NB4 (cell line): ENCODE data around the gene AKAP3.

ENCODE experiments used
- DNase-seq: peaks from one replicate; pipeline ENCODE4 v3.0.0; 2010; ENCODE audit warnings: low read depth
- H3K4me3 ChIP-seq: one replicate; pipeline ENCODE4 v1.5.1; 2011; ENCODE audit warnings: mild to moderate bottlenecking, low read depth, low read length, moderate library complexity
- MAX ChIP-seq: IDR thresholded peaks from 2 replicates; pipeline ENCODE4 v1.6.1; 2011; ENCODE audit warnings: low read depth, low read length
- MYC ChIP-seq: IDR thresholded peaks from 2 replicates; pipeline ENCODE4 v1.6.1; 2011; ENCODE audit warnings: low read depth, low read length
- POLR2A ChIP-seq: IDR thresholded peaks from 2 replicates; pipeline ENCODE4 v1.6.1; 2011; ENCODE audit warnings: mild to moderate bottlenecking; ENCODE audit not compliant: insufficient read length; ENCODE audit errors: extremely low read depth
- TF ChIP-seq, protein P1 (sequence below): IDR thresholded peaks from one replicate; pipeline ENCODE4 v1.5.1; 2012; ENCODE audit warnings: low read depth, low read length

Gene AKAP3

GRCh38 chr12:4591180-4591687 lies 57.6 kb downstream of the AKAP3 start:
- H3K4me3 ChIP-seq: no peak overlapping the region
- DNase-seq: no peak
- TF ChIP-seq MYC (no peak), POLR2A (no peak), MAX (no peak)
- TF ChIP-seq, protein P1, sequence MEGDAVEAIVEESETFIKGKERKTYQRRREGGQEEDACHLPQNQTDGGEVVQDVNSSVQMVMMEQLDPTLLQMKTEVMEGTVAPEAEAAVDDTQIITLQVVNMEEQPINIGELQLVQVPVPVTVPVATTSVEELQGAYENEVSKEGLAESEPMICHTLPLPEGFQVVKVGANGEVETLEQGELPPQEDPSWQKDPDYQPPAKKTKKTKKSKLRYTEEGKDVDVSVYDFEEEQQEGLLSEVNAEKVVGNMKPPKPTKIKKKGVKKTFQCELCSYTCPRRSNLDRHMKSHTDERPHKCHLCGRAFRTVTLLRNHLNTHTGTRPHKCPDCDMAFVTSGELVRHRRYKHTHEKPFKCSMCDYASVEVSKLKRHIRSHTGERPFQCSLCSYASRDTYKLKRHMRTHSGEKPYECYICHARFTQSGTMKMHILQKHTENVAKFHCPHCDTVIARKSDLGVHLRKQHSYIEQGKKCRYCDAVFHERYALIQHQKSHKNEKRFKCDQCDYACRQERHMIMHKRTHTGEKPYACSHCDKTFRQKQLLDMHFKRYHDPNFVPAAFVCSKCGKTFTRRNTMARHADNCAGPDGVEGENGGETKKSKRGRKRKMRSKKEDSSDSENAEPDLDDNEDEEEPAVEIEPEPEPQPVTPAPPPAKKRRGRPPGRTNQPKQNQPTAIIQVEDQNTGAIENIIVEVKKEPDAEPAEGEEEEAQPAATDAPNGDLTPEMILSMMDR: no peak

DNA sequence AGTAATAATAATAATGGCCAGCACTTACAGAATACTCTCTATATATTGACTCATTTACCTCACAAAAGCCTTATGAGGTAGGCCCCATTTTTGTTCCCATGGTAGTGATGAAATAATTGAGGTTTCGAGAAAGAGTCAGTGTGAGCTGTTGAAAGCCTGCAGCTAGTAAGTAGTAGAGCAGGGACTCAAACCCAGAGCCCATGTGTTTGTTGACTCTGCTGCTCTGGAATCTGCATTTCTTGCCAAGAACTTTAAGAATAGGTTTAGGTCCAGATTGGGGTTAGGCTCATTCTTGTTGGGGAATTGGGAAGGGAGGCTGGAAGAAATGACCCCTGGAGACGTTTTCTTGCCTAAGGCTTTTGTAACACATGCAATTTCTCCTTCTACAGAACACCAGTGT lies 58.9 kb downstream of the AKAP3 start:
- no peak overlapping the region for H3K4me3 ChIP-seq
- no peak for TF ChIP-seq MAX
- TF ChIP-seq, protein P1: no peak
- DNase-seq: no peak

GRCh38 chr12:4588916-4589315 lies 59.9 kb downstream of the AKAP3 start:
- TF ChIP-seq, protein P1: no peak
- TF ChIP-seq MAX: no peak
- no peak overlapping the region for H3K4me3 ChIP-seq
- no peak for DNase-seq

DNA sequence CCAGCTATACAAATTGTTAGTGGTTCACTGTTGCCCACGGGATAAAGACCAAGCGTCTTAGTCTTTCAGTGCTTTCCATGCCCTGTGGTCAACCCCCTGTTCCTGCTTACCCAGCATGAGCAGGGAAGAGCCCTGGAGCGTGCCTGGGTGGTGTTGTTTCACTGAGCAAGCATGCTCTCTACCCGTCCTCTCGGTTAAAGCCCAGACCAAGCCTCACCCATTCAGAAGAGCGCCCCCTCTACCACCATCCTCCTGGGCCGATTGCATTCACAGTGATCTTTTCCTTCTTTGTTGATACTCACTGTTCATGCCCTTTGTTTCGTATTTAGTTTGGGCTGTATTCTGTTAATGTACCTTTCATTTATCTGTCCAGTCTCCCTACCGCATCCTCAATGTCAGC lies 61.7 kb downstream of the AKAP3 start:
- no peak for DNase-seq
- no peak overlapping the region for H3K4me3 ChIP-seq
- TF ChIP-seq POLR2A: no peak
- TF ChIP-seq MAX: no peak
- TF ChIP-seq, protein P1: no peak
- no peak for TF ChIP-seq MYC

GRCh38 chr12:4586500-4586899 lies 62.4 kb downstream of the AKAP3 start:
- DNase-seq: no peak
- TF ChIP-seq MYC: no peak
- TF ChIP-seq POLR2A: no peak
- TF ChIP-seq, protein P1: no peak
- no peak for TF ChIP-seq MAX
- H3K4me3 ChIP-seq: no peak overlapping the region

GRCh38 chr12:4584896-4585295 lies 64.0 kb downstream of the AKAP3 start:
- DNase-seq: no peak
- H3K4me3 ChIP-seq: no peak overlapping the region
- TF ChIP-seq MYC: no peak
- TF ChIP-seq MAX: no peak
- TF ChIP-seq POLR2A: no peak
- TF ChIP-seq, protein P1: no peak
